Erythroblast (primary cell): ENCODE data around the gene TMEM129.
A peak's percentile ranks its signal among the peaks of the same experiment; 100 is the strongest.
"Not testable (repeated sequence)": the region's sequence is repeated elsewhere in the genome, so short reads cannot be mapped to it uniquely, and the experiment has no call there.

Experiments used
- DNase-seq, 2 experiments: peaks; one replicate each; lab custom pipeline; 2025; lab: John Stamatoyannopoulos, UW
- GATA1 ChIP-seq: IDR thresholded peaks from 2 replicates; pipeline ENCODE4 v1.6.1; 2011; ENCODE audit warnings: low read depth, mild to moderate bottlenecking, control low read depth, low read length, moderate library complexity
- POLR2A ChIP-seq: IDR thresholded peaks from 2 replicates; pipeline ENCODE4 v1.6.1; 2011; ENCODE audit warnings: mild to moderate bottlenecking, low read length

Gene TMEM129

DNA sequence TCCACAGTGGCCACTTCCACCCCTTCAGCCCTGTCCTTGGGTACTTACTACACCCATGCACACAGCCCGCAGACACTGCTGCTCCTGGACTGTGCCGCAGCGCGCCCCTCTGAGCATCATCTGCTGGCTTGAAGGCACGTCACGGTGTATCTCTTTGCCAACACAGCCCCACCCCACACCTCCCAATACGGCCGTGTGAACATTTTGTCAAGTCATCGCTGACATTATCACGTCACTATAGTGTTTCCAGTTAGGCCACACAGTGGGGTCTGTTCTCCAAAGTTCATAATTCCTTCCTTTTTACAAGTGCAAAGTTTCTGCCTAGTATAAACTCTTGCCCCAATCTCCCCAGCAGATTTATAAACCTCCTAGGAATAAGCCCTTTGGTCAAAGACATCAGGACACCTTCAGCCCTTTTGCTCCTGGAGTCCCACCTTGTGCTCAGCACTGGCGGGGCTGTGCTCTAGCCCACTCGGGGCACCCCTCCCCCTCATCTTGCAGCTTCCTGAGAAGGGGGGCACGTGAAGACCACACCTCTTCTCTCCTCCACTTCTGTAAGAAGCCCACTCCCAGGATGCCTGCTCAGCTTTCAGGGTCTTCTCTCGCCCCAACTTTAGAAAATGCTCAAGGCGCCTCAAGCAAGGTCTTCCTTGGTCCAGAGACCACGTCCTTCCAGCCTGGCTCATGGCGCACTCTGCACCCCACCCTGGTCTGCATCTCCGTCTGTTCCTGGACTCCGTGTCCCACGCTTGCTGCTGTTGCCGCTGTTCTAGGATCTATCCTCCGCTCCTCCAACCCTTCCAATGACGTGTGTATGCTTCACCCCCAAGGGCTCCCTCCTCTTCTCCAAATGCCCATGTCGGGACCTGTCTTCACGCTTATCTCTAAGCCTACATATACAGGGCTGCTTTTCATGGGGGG lies 44.3 kb downstream of the TMEM129 start:
- peak; percentile 89 to 92 for DNase-seq
- TF ChIP-seq POLR2A (no peak), GATA1 (no peak)

DNA sequence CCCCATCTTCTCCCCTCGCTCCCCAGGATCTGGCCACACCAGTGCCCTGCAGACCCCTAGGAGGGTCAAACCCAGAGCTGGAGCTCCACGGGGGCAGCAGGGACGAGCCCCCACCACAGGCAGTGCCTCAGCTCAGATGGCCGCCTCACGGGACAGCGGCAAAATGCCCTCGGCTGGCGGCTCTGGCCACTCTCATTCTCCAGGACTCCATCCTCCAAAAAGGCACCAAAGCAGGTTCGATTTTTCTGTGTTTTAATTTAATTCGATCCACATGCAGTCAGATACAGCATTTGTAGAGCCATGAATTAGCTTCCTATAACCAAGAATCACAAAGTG lies 45.4 kb downstream of the TMEM129 start:
- DNase-seq: no peak
- TF ChIP-seq GATA1 (no peak), POLR2A (no peak)

DNA sequence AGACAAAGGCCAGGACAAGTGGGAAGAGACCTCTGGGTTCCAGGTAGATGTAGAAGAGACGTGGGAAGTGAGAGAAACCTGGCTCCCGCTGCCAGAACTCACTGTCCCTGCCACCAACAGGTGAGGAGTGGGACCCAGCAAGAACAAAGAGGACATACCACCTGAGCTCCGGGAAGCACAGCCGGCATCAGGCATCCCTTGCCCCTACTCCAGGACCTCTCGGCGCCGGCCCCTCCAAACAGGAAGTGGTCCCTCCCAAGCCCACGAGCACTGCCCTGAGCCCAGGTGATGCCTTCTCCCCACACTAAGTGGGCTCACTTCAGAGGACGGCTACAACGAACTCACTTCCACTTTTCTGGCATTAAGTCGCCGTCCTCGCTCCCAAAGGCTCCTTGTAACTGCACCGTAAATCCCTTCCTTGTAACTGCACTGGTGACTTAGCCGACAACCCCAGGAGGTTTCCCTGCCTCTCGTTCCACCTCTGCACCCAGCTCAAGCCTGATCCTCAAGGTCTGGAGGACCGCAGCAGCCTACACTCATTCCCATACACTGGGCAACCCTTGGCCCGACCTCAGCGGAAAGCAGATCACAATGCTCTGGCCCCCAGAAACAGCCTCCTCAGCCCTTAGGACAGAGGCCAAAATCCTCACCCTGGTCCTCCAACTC lies 45.9 kb downstream of the TMEM129 start:
- DNase-seq: no peak
- no peak for TF ChIP-seq GATA1
- no peak for TF ChIP-seq POLR2A

DNA sequence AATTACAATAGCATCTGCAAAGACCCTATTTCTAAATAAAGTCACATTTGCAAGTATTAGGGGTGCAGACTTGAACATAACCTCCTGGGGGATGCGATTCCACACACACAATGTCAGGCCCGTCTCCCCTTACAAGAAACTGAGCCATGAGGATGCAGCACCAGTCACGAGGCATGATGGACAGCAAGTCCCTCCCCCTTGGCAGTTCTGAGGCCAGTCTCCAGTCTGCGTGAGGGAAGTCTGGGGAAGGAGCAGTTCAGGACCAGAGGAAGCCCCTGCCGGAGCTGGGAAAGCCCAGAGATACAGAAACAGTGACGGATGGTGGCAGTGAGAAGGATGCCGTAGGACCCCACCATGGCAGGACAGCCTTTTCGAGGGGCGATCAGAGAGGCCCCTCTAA lies 46.4 kb downstream of the TMEM129 start:
- TF ChIP-seq GATA1 (no peak), POLR2A (no peak)
- no peak for DNase-seq

DNA sequence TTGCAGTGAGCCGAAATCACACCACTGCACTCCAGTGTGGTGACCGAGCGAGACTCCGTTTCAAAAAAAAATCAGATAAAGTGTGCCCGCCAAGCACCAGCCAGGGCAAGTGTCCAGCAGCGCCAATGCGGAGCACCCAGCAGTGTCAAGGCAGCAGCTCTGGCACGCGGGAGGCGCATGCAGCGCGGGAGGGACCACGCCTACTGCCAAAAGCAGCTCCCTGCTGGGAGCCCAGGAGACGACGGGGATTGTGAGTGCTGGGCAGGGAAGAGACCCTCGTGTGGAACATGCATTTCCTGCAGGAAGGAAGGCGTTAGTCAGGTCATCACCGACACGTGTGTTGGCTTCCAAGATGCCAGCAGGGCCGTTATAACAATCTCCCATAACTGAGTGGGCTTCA lies 47.5 kb downstream of the TMEM129 start:
- no peak for DNase-seq
- TF ChIP-seq GATA1 (no peak), POLR2A (no peak)

DNA sequence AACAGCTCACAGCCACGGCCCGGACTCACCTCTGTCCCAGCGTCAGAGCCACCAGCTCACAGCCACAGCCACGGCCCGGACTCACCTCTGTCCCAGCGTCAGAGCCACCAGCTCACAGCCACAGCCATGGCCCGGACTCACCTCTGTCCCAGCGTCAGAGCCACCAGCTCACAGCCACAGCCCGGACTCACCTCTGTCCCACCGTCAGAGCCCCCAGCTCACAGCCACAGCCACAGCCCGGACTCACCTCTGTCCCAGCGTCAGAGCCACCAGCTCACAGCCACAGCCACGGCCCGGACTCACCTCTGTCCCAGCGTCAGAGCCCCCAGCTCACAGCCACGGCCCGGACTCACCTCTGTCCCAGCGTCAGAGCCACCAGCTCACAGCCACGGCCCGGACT lies 50.1 kb downstream of the TMEM129 start:
- not testable (repeated sequence) for DNase-seq

DNA sequence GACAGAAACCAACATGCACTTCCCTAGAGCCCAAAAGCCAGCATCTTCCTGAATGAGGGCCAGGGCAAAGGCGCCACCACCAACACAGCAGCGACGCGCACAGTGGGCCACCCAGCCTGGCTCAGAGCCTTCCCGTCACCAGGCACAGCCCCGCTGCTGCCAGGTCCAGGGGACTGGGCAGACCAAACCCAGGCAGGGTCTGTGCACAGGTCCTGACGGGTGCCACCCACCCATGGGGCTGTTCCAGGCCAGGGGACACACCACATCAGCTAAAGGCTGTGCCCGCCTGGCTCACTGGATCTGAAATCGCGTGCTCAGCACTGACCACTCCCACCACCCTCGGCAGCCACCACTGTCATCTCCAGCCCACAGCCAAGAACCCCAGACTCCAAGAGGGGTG lies 50.8 kb downstream of the TMEM129 start:
- DNase-seq: no peak
- TF ChIP-seq POLR2A (no peak), GATA1 (no peak)

DNA sequence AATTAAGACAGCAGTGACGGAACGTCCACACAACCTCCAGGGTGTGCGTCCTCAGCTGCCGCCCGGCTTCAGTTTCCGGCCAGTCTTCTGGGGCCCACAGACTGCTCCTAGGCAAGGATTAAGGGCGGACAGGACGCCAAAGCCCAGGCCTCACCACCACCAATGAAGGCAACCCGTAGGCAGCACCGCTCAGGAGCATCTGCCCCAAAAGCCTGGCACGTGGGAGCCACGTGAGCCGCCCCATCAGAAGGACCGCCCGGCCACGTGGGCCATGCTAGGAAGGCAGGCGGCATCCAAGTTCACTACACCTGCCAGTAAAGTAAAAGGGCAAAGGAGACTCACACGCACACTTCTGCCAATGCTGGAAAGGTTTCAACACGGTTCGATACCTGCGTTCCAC lies 51.3 kb downstream of the TMEM129 start:
- no peak for TF ChIP-seq POLR2A
- no peak for DNase-seq

DNA sequence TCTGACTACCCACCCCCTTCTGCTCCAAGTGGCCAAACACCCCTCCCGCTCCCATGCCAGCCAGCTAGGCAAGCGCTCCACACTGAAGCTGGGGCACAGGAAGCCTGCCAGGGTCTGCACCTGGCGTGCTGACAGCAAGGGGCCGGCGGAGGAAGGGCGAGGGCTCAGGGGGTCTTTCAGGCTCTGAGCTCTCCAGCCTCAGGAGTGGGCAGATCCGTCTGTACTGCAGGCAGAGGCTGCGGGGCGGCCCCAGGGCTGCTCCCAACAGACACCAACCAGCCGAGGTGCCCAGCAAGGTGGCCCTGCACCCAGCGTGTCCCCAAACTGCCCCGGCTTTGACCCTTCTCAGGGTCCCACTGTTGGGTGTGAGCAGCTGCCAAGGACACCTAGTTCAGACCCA lies 51.9 kb downstream of the TMEM129 start:
- TF ChIP-seq GATA1: no peak

DNA sequence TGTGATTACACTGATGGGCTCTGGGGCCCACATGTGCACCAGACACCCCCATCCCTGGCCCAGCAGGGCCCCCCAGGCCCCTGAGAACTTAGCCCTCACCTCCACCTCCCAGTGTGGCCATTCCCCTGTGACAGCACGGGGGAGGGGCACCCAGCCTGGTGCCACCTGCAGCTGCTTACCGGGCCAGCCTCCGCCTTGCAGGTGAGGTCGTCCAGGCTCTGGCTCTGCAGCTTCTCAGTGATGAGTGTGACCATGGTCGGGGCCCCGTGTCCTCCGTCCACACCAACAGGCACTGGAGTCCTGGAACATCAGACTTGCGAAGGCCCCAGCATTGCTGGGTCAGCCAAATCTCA lies 52.7 kb downstream of the TMEM129 start:
- TF ChIP-seq POLR2A: no peak
- no peak for TF ChIP-seq GATA1
- no peak for DNase-seq

More for the DNA sequence above, 51.9 kb downstream of the TMEM129 start:
- DNase-seq: no peak

DNA sequence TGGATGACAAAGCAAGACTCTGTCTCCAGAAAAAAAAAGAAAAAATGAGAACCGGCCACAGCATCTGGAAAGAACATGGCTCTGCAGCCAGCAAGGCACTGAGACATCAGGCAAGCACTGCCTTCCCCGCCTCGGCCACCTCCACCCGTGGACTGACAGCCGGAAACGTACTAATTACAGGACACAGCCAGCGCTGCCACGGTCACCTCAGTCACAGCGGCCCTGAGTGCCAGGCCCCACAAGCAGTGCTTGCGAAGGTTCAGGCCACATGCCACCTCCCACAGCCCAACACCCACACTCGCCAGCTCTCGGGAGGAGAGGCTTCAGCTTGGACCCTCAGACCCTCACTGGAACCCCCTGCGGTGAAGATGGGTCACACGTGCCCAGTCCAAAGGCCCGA lies 53.9 kb downstream of the TMEM129 start:
- DNase-seq: no peak
- TF ChIP-seq GATA1 (no peak), POLR2A (no peak)

DNA sequence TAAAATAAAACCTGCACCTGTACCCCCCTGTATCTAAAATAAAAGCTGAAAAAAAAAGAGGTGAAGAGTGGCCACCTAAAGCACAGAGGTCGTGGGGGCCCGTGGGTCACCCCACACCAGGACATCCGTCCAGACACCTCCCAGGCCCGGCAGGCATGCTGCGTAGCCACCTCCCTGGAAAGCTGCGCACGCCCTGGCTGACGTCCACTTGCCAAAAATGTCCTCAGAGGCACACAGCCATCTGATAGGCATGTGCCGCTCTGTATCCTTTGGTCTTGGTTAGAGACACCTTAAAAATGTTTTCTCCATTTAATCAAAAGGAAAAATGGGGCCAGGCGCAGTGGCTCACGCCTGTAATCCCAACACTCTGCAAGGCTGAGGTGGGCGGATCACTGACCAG lies 54.7 kb downstream of the TMEM129 start:
- no peak for TF ChIP-seq GATA1
- no peak for TF ChIP-seq POLR2A
- DNase-seq: no peak
